HEK293 (cell line): ENCODE results near the gene EFHC1.

Experiments
- BCL6B ChIP-seq: fragments of 450-650 bp; formaldehyde crosslinking; IDR thresholded peaks from 2 replicates; pipeline ENCODE4 v1.5.1; 2017; ENCODE audit warnings: missing biosample characterization, missing genetic modification characterization
- OVOL3 ChIP-seq: fragments of 450-650 bp; formaldehyde crosslinking; IDR thresholded peaks from 2 replicates; pipeline ENCODE4 v1.5.1; 2016; ENCODE audit warnings: missing biosample characterization, missing genetic modification characterization
- PBX3 ChIP-seq: sonication (generic); formaldehyde crosslinking; IDR thresholded peaks from 2 replicates; pipeline ENCODE4 v1.8.1; 2022; ENCODE audit warnings: mild to moderate bottlenecking, moderate library complexity, missing genetic modification reagents
- SALL2 ChIP-seq: fragments of 450-650 bp; formaldehyde crosslinking; IDR thresholded peaks from 2 replicates; pipeline ENCODE4 v1.5.0; 2017; ENCODE audit warnings: missing biosample characterization, mild to moderate bottlenecking, missing genetic modification characterization, borderline replicate concordance
- SCRT1 ChIP-seq: fragments of 450-650 bp; formaldehyde crosslinking; IDR thresholded peaks from 2 replicates; pipeline ENCODE4 v1.5.1; 2016; ENCODE audit warnings: missing biosample characterization, missing genetic modification characterization, borderline replicate concordance
- SCRT2 ChIP-seq: fragments of 450-650 bp; formaldehyde crosslinking; IDR thresholded peaks from 2 replicates; pipeline ENCODE4 v1.5.1; 2016; ENCODE audit warnings: missing biosample characterization, missing genetic modification characterization
- WT1 ChIP-seq: fragments of 450-650 bp; formaldehyde crosslinking; IDR thresholded peaks from 2 replicates; pipeline ENCODE4 v1.5.1; 2016; ENCODE audit warnings: missing biosample characterization, missing genetic modification characterization
- YY1 ChIP-seq: fragments of 450-650 bp; formaldehyde crosslinking; IDR thresholded peaks from 2 replicates; pipeline ENCODE4 v1.5.1; 2018; ENCODE audit warnings: missing biosample characterization, missing genetic modification characterization
- ZBTB1 ChIP-seq: fragments of 450-650 bp; formaldehyde crosslinking; IDR thresholded peaks from 2 replicates; pipeline ENCODE4 v1.5.1; 2016; ENCODE audit warnings: missing biosample characterization, missing genetic modification characterization
- ZBTB49 ChIP-seq: fragments of 450-650 bp; formaldehyde crosslinking; IDR thresholded peaks from 2 replicates; pipeline ENCODE4 v1.5.1; 2016; ENCODE audit warnings: missing biosample characterization, missing genetic modification characterization, low read depth
- ZFP69B ChIP-seq: fragments of 450-650 bp; formaldehyde crosslinking; IDR thresholded peaks from 2 replicates; pipeline ENCODE4 v1.5.1; 2016; ENCODE audit warnings: missing biosample characterization, missing genetic modification characterization
- ZNF121 ChIP-seq: fragments of 450-650 bp; formaldehyde crosslinking; IDR thresholded peaks from 2 replicates; pipeline ENCODE4 v1.5.1; 2016; ENCODE audit warnings: missing biosample characterization, missing genetic modification characterization
- ZNF133 ChIP-seq: fragments of 450-650 bp; formaldehyde crosslinking; IDR thresholded peaks from 2 replicates; pipeline ENCODE4 v1.5.1; 2016; ENCODE audit warnings: missing biosample characterization, missing genetic modification characterization
- ZNF155 ChIP-seq: fragments of 450-650 bp; formaldehyde crosslinking; IDR thresholded peaks from 2 replicates; pipeline ENCODE4 v1.5.1; 2016; ENCODE audit warnings: missing biosample characterization, missing genetic modification characterization
- ZNF2 ChIP-seq: fragments of 450-650 bp; formaldehyde crosslinking; IDR thresholded peaks from 2 replicates; pipeline ENCODE4 v1.5.1; 2016; ENCODE audit warnings: missing biosample characterization, missing genetic modification characterization
- ZNF202 ChIP-seq: fragments of 450-650 bp; formaldehyde crosslinking; IDR thresholded peaks from 2 replicates; pipeline ENCODE4 v1.5.1; 2016; ENCODE audit warnings: missing biosample characterization, missing genetic modification characterization, borderline replicate concordance
- ZNF280C ChIP-seq: fragments of 450-650 bp; formaldehyde crosslinking; IDR thresholded peaks from 2 replicates; pipeline ENCODE4 v1.5.1; 2016; ENCODE audit warnings: missing biosample characterization, missing genetic modification characterization
- ZNF354C ChIP-seq: fragments of 450-650 bp; formaldehyde crosslinking; IDR thresholded peaks from 2 replicates; pipeline ENCODE4 v1.5.1; 2016; ENCODE audit warnings: missing biosample characterization, missing genetic modification characterization, low read depth, borderline replicate concordance
- ZNF510 ChIP-seq: fragments of 450-650 bp; formaldehyde crosslinking; IDR thresholded peaks from 2 replicates; pipeline ENCODE4 v1.5.1; 2018; ENCODE audit warnings: mild to moderate bottlenecking, missing genetic modification characterization, missing biosample characterization; ENCODE audit not compliant: insufficient replicate concordance
- ZNF513 ChIP-seq: fragments of 450-650 bp; IDR thresholded peaks from 2 replicates; pipeline ENCODE4 v1.5.1; 2018; ENCODE audit warnings: missing biosample characterization, missing genetic modification characterization
- ZNF549 ChIP-seq: fragments of 450-650 bp; IDR thresholded peaks from 2 replicates; pipeline ENCODE4 v1.5.1; 2018; ENCODE audit warnings: missing biosample characterization, missing genetic modification characterization, mild to moderate bottlenecking, inconsistent platforms, moderate library complexity
- ZNF585B ChIP-seq: fragments of 450-650 bp; formaldehyde crosslinking; IDR thresholded peaks from 2 replicates; pipeline ENCODE4 v1.5.1; 2016; ENCODE audit warnings: missing biosample characterization, missing genetic modification characterization
- ZNF610 ChIP-seq: fragments of 450-650 bp; formaldehyde crosslinking; IDR thresholded peaks from 2 replicates; pipeline ENCODE4 v1.5.1; 2016; ENCODE audit warnings: missing biosample characterization, missing genetic modification characterization, borderline replicate concordance
- ZNF707 ChIP-seq: fragments of 450-650 bp; formaldehyde crosslinking; IDR thresholded peaks from 2 replicates; pipeline ENCODE4 v1.5.1; 2016; ENCODE audit warnings: missing biosample characterization, missing genetic modification characterization
- ZNF76 ChIP-seq: fragments of 450-650 bp; formaldehyde crosslinking; IDR thresholded peaks from 2 replicates; pipeline ENCODE4; 2016; ENCODE audit warnings: low read depth, missing biosample characterization, missing genetic modification characterization, borderline replicate concordance
- ZNF792 ChIP-seq: fragments of 450-650 bp; formaldehyde crosslinking; IDR thresholded peaks from 2 replicates; pipeline ENCODE4 v1.5.1; 2016; ENCODE audit warnings: missing biosample characterization, missing genetic modification characterization
- ZSCAN18 ChIP-seq: fragments of 450-650 bp; formaldehyde crosslinking; IDR thresholded peaks from 2 replicates; pipeline ENCODE4 v1.5.1; 2016; ENCODE audit warnings: missing biosample characterization, missing genetic modification characterization
- ZSCAN5A ChIP-seq: fragments of 450-650 bp; formaldehyde crosslinking; IDR thresholded peaks from 2 replicates; pipeline ENCODE4 v1.5.1; 2016; ENCODE audit warnings: missing biosample characterization, missing genetic modification characterization

EFHC1 gene

GRCh38 chr6:52420668-52421358 is 671 bp downstream of the EFHC1 start (continued):
- TF ChIP-seq ZNF610 (tag by site-specific recombination), result peak; percentile 17; the same call in 1 of the 2 replicates
- TF ChIP-seq ZNF155 (tag by site-specific recombination), result no peak
- TF ChIP-seq WT1 (tag by site-specific recombination), result no peak
- no peak for TF ChIP-seq ZSCAN5A (tag by site-specific recombination)
- TF ChIP-seq OVOL3 (tag by site-specific recombination), result no peak; the same call in 1 of the 2 replicates
- TF ChIP-seq ZNF2 (tag by site-specific recombination), result peak; percentile 71
- no peak for TF ChIP-seq ZNF133 (tag by site-specific recombination)
- no peak for TF ChIP-seq ZNF792 (tag by site-specific recombination)
- TF ChIP-seq BCL6B (tag by site-specific recombination), result no peak
- TF ChIP-seq ZBTB49 (tag by site-specific recombination), result no peak
- no peak for TF ChIP-seq ZNF513 (tag by site-specific recombination)
- no peak for TF ChIP-seq ZNF510 (tag by site-specific recombination)
- no peak for TF ChIP-seq ZNF280C
- TF ChIP-seq ZBTB1, result 0 out of 2 replicates have a peak, but pooled peaks have one; percentile 13
- no peak for TF ChIP-seq ZNF707 (tag by site-specific recombination)
- no peak for TF ChIP-seq PBX3 (CRISPR knock-in tag)
- TF ChIP-seq ZNF549 (tag by site-specific recombination), result no peak
- TF ChIP-seq ZNF121 (tag by site-specific recombination), result no peak
- TF ChIP-seq ZNF202 (tag by site-specific recombination), result no peak
- TF ChIP-seq SALL2 (tag by site-specific recombination), result no peak
- TF ChIP-seq ZSCAN18 (tag by site-specific recombination), result no peak
- peak; percentile 35; the same call in 1 of the 2 replicates for TF ChIP-seq ZFP69B (tag by site-specific recombination)
- no peak for TF ChIP-seq ZNF354C (tag by site-specific recombination)
- 0 out of 2 replicates have a peak, but pooled peaks have one; percentile 38 for TF ChIP-seq YY1 (tag by site-specific recombination)
- TF ChIP-seq ZNF585B, result no peak
- peak; percentile 99 for TF ChIP-seq SCRT2 (tag by site-specific recombination)
- TF ChIP-seq SCRT1 (tag by site-specific recombination), result peak; percentile 95
- TF ChIP-seq ZNF76 (tag by site-specific recombination), result peak; percentile 84
